Keratinocyte (primary cell): Measurements from ENCODE around the gene DCTPP1. TPM values are rescaled to one million over a fixed set of nuclear protein-coding genes. Genes with fewer than 3 reads are reported as not detected.

ENCODE experiments used
- DNase-seq: peaks from one replicate; pipeline ENCODE4 v3.0.0-alpha.2; 2011; ENCODE audit warnings: low read depth, missing footprints, low spot score
- FAIRE-seq: peaks from 2 replicates; lab custom pipeline; 2011; peaks lifted over from hg19 to GRCh38; lab: Jason Lieb, UNC
- H2AFZ ChIP-seq: 2 replicates; pipeline ENCODE4 v1.6.0; 2012; ENCODE audit warnings: low read length, control low read depth, inconsistent platforms; ENCODE audit not compliant: control insufficient read depth
- H3K27ac ChIP-seq: 2 replicates; pipeline ENCODE4 v1.5.1; 2011; ENCODE audit warnings: low read length; ENCODE audit not compliant: control insufficient read depth, insufficient read depth
- H3K27me3 ChIP-seq: 3 replicates; pipeline ENCODE4 v1.6.0; 2011; ENCODE audit warnings: low read length; ENCODE audit not compliant: control insufficient read depth, insufficient read depth; ENCODE audit errors: extremely low read depth
- H3K36me3 ChIP-seq, 2 experiments: 2 replicates in 1 of 2; 3 replicates in 1 of 2; pipeline ENCODE4 v1.5.1; 2011; ENCODE audit warnings: low read length in 2 of 2, mild to moderate bottlenecking in 1 of 2; ENCODE audit not compliant: control insufficient read depth in 2 of 2, insufficient read depth in 2 of 2; ENCODE audit errors: extremely low read depth in 1 of 2
- H3K4me1 ChIP-seq: 3 replicates; pipeline ENCODE4 v1.5.1; 2011; ENCODE audit warnings: low read length; ENCODE audit not compliant: control insufficient read depth, insufficient read depth; ENCODE audit errors: extremely low read depth
- H3K4me2 ChIP-seq: 3 replicates; pipeline ENCODE4 v1.6.0; 2011; ENCODE audit warnings: low read depth, low read length; ENCODE audit not compliant: control insufficient read depth, insufficient read depth; ENCODE audit errors: extremely low read depth
- H3K4me3 ChIP-seq, 3 experiments: fragments of 200-600 bp in 1 of 3; sonication (generic) in 1 of 3; 2 replicates in 2 of 3; 3 replicates in 1 of 3; pipeline ENCODE4 v1.5.1; 2011 to 2016; ENCODE audit warnings: low read length in 3 of 3, mild to moderate bottlenecking in 3 of 3, control low read depth in 2 of 3, inconsistent platforms in 1 of 3, low read depth in 1 of 3, mixed read lengths in 1 of 3, mixed run types in 1 of 3, moderate library complexity in 1 of 3; ENCODE audit not compliant: control insufficient read depth in 2 of 3, insufficient read depth in 2 of 3; ENCODE audit errors: extremely low read depth in 1 of 3
- H3K79me2 ChIP-seq: 2 replicates; pipeline ENCODE4 v1.6.0; 2012; ENCODE audit warnings: low read length; ENCODE audit not compliant: control insufficient read depth, insufficient read depth
- H3K9ac ChIP-seq: 3 replicates; pipeline ENCODE4 v1.6.0; 2011; ENCODE audit warnings: low read length; ENCODE audit not compliant: control insufficient read depth, insufficient read depth; ENCODE audit errors: extremely low read depth
- H3K9me1 ChIP-seq: 3 replicates; pipeline ENCODE4 v1.6.0; 2011; ENCODE audit warnings: low read length; ENCODE audit not compliant: control insufficient read depth, insufficient read depth; ENCODE audit errors: extremely low read depth
- H3K9me3 ChIP-seq: 2 replicates; pipeline ENCODE4 v1.5.1; 2012; ENCODE audit warnings: low read depth, low read length; ENCODE audit not compliant: control insufficient read depth
- H4K20me1 ChIP-seq: 3 replicates; pipeline ENCODE4 v1.6.0; 2011; ENCODE audit warnings: low read length; ENCODE audit not compliant: control insufficient read depth, insufficient read depth; ENCODE audit errors: extremely low read depth
- CTCF ChIP-seq, 3 experiments: IDR thresholded peaks in 1 of 3; conservative IDR thresholded peaks in 1 of 3; optimal IDR thresholded peaks in 1 of 3; 2 replicates in 2 of 3; 3 replicates in 1 of 3; pipeline versions ENCODE3 to v1.5.1; 2011; ENCODE audit warnings: low read length in 3 of 3, mild to moderate bottlenecking in 3 of 3, moderate library complexity in 2 of 3, control low read depth in 1 of 3, inconsistent platforms in 1 of 3; ENCODE audit not compliant: insufficient read depth in 2 of 3; ENCODE audit errors: extremely low read depth in 1 of 3
- EZH2 ChIP-seq: IDR thresholded peaks from one replicate; pipeline ENCODE4 v1.6.1; 2012; ENCODE audit warnings: inconsistent platforms, mild to moderate bottlenecking, low read length, moderate library complexity
- dilution Hi-C: fragments of 300-500 bp; cut with MboI; formaldehyde crosslinking; loops from one replicate; pipeline ENCODE4 v1.7.0; 2020; ENCODE audit warnings: low sequenced_read_pairs; ENCODE audit not compliant: extremely low pct_ligation_motif_present
- polyA plus RNA-seq, 5 experiments: library from polyadenylated mRNA; depleted of rRNA in 3 of 5; stranded (reverse) in 3 of 5; stranded (forward) in 1 of 5; unstranded in 1 of 5; fragments of >200 nt; gene quantifications; 1 replicate in 1 of 5; 2 replicates in 3 of 5; 3 replicates in 1 of 5; pipeline versions ENCODE4 v1.2.1 to v1.2.3, GENCODE V29; 2011 to 2012; ENCODE audit warnings: missing spikeins in 2 of 5, low read depth in 1 of 5, low replicate concordance in 1 of 5

Gene DCTPP1
- polyA plus RNA-seq, 1 donor (not counting 4 experiments of a cell fraction or from before 2014, with no cell fraction given): 95.8 TPM

- TF ChIP-seq CTCF (optimal IDR thresholded peaks at IDR 0.05 in 1 of 3, IDR thresholded peaks at IDR 0.05 in 1 of 3, conservative IDR thresholded peaks at IDR 0.05 in 1 of 3; ENCODE audit: extremely low read depth in 1 of 3, insufficient read depth in 2 of 3, low read length in 3 of 3) (no peak), EZH2 (no peak)
- H3K27ac ChIP-seq: no peak overlapping the region
- no peaks in the 10 kb centered on the region for H3K79me2 ChIP-seq
- no peaks in the 10 kb centered on the region for H4K20me1 ChIP-seq
- no peak overlapping the region for H2AFZ ChIP-seq
- no peaks in the 10 kb centered on the region for H3K27me3 ChIP-seq
- H3K9me1 ChIP-seq: no peaks in the 10 kb centered on the region
- FAIRE-seq (no peak), DNase-seq (no peak)
- peaks cover 7% of the 10 kb centered on the region for H3K4me1 ChIP-seq
- H3K4me3 ChIP-seq: no peak overlapping the region
- no peak overlapping the region for H3K9ac ChIP-seq
- no peak overlapping the region for H3K4me2 ChIP-seq
- dilution Hi-C loops: no loop called here
- no peaks in the 10 kb centered on the region for H3K9me3 ChIP-seq
- H3K36me3 ChIP-seq: peaks cover 0 to 7% of the 10 kb centered on the region in 2 experiments
These were observed 9.0 kb upstream of the DCTPP1 start for GRCh38 chr16:30438835-30439234.

- Histone ChIP-seq H4K20me1 (no peaks in the 10 kb centered on the region), H3K4me3 (no peak overlapping the region), H3K9me3 (no peaks in the 10 kb centered on the region), H3K9me1 (no peaks in the 10 kb centered on the region), H3K27me3 (no peaks in the 10 kb centered on the region), H2AFZ (no peak overlapping the region), H3K4me2 (no peak overlapping the region), H3K79me2 (no peaks in the 10 kb centered on the region), H3K4me1 (peaks cover 7% of the 10 kb centered on the region), H3K36me3 (no peaks in the 10 kb centered on the region), H3K27ac (no peak overlapping the region), H3K9ac (no peak overlapping the region)
- TF ChIP-seq EZH2 (no peak), CTCF (optimal IDR thresholded peaks at IDR 0.05 in 1 of 3, IDR thresholded peaks at IDR 0.05 in 1 of 3, conservative IDR thresholded peaks at IDR 0.05 in 1 of 3; ENCODE audit: extremely low read depth in 1 of 3, insufficient read depth in 2 of 3, low read length in 3 of 3) (no peak)
- no peak for DNase-seq
- dilution Hi-C loops: no loop called here
- FAIRE-seq: no peak
These were observed 7.7 kb upstream of the DCTPP1 start for GRCh38 chr16:30437511-30438046.
